Choroid plexus epithelial cell (primary cell): Measurements from ENCODE around the gene GP1BB.

Experiments
- DNase-seq: peaks from one replicate; pipeline ENCODE4 v3.0.0-alpha.2; 2010; ENCODE audit warnings: low read depth
- H3K4me3 ChIP-seq: 2 replicates; pipeline ENCODE4 v1.5.1; 2011; ENCODE audit warnings: low read depth, mild to moderate bottlenecking, control low read depth, low read length, moderate library complexity
- TF ChIP-seq, protein P1 (sequence below): conservative IDR thresholded peaks from 2 replicates; pipeline ENCODE4 v1.5.1; 2011; ENCODE audit warnings: low read depth, mild to moderate bottlenecking, control low read depth, inconsistent platforms, low read length, moderate library complexity

GP1BB gene

GRCh38 chr22:19731361-19732135 lies 8.2 kb downstream of the GP1BB start:
- TF ChIP-seq, protein P1, sequence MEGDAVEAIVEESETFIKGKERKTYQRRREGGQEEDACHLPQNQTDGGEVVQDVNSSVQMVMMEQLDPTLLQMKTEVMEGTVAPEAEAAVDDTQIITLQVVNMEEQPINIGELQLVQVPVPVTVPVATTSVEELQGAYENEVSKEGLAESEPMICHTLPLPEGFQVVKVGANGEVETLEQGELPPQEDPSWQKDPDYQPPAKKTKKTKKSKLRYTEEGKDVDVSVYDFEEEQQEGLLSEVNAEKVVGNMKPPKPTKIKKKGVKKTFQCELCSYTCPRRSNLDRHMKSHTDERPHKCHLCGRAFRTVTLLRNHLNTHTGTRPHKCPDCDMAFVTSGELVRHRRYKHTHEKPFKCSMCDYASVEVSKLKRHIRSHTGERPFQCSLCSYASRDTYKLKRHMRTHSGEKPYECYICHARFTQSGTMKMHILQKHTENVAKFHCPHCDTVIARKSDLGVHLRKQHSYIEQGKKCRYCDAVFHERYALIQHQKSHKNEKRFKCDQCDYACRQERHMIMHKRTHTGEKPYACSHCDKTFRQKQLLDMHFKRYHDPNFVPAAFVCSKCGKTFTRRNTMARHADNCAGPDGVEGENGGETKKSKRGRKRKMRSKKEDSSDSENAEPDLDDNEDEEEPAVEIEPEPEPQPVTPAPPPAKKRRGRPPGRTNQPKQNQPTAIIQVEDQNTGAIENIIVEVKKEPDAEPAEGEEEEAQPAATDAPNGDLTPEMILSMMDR: no peak

DNA sequence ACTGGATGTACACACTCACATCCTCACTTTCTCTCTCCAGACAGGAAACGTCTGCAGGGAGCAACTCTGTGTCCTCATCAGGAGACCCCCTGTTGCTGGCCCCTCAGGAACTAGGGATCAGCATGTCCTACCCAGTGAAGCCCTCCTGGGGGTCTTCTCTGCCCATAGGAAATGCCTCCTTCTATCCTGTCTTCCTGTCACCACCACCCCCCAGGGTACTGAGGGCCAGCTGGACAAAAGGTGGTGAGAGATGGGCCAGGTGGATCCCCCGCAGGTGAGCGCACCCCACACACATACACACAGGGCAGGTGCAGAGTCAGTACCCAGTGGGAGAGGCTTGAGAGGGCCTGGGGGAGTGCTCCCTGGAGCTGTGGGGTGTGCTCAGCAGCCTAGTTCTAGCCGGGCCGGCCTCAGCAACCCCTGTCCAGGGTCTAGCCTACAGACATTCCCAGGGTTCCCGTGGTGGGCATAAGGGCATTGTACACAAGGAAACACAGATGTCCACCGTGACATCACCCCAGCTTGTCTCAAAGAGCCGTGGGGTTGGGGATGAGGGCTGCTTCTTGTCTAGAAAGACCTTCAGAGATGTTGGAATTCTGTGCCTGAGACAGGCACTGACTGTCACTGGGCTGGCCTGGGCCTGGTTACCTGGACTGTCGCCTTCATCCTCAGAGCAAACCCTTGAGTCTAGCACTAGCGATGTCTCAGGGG lies 9.2 kb downstream of the GP1BB start:
- TF ChIP-seq, protein P1: no peak
- no peak for DNase-seq
- no peak overlapping the region for H3K4me3 ChIP-seq

More at GRCh38 chr22:19731361-19732135, 8.2 kb downstream of the GP1BB start:
- DNase-seq: no peak
- H3K4me3 ChIP-seq: no peak overlapping the region

DNA sequence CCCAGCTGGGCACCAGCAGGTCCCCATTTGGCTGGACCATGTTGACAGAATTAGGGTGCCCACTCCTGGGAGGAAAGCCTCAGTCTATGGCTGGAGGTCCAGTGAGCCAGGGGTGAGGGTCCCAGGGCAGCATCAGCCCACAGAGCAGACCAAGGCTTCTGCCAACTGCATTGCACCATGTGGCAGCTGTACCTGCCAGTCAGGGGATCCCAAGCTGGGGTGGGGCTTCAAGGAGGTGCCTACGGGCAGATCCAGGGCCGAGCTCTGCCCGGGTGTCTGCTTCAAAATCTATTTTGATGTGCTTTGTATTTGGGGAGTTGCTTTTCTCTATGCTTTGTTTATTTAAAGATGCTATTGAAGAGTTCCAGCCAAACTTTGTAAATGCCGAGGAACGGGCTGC lies 10.4 kb downstream of the GP1BB start:
- TF ChIP-seq, protein P1: no peak
- no peak for DNase-seq
- H3K4me3 ChIP-seq: no peak overlapping the region

- no peak overlapping the region for H3K4me3 ChIP-seq
- no peak for DNase-seq
- TF ChIP-seq, protein P1: no peak
Observed at GRCh38 chr22:19734163-19734562, 10.8 kb downstream of the GP1BB start.

GRCh38 chr22:19734837-19735382 lies 11.6 kb downstream of the GP1BB start:
- DNase-seq: no peak
- TF ChIP-seq, protein P1: no peak
- H3K4me3 ChIP-seq: no peak overlapping the region

GRCh38 chr22:19735665-19736510 lies 12.5 kb downstream of the GP1BB start:
- no peak overlapping the region for H3K4me3 ChIP-seq
- DNase-seq: no peak
- TF ChIP-seq, protein P1: no peak
